Right renal cortex interstitium (tissue), 3 donors: Measurements from ENCODE around the gene CTSH. TPM values are rescaled to one million over a fixed set of nuclear protein-coding genes. Genes with fewer than 3 reads are reported as not detected.
"Not testable (repeated sequence)": the region's sequence is repeated elsewhere in the genome, so short reads cannot be mapped to it uniquely, and the experiment has no call there.

Source experiments
- DNase-seq, 3 donors: peaks; one replicate each; pipeline ENCODE4 v3.0.0-alpha.2; 2013; ENCODE audit warnings: low read depth in 3 of 3, low spot score in 2 of 3
- polyA plus RNA-seq, 3 donors: library from polyadenylated mRNA; unstranded; fragments of 120-200 nt; gene quantifications; one replicate each; pipeline ENCODE4 v1.2.1, GENCODE V29; 2013; ENCODE audit not compliant: insufficient read length in 3 of 3

The CTSH gene
- polyA plus RNA-seq, 3 donors = 175 to 197 (median 194) TPM

DNA sequence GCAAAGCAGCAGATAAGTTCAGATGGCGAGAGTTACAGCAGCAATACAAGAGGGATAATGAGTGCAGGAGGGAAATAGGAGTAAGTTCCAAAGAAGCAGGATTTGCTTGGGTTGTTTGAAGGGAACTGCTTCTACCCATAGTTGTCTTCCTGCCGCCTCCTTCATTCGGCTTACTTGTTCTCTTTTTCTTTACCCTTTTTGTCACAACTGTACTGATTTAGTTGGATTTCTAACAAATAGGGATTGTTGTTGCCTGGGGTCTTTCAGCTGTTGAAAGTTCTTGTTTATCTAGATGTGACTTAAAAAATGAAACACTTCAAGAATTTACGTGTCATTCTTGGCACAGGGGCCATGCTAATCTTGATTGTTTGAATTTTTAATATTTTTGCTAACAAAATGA lies 46.3 kb downstream of the CTSH start:
- no peak for DNase-seq

DNA sequence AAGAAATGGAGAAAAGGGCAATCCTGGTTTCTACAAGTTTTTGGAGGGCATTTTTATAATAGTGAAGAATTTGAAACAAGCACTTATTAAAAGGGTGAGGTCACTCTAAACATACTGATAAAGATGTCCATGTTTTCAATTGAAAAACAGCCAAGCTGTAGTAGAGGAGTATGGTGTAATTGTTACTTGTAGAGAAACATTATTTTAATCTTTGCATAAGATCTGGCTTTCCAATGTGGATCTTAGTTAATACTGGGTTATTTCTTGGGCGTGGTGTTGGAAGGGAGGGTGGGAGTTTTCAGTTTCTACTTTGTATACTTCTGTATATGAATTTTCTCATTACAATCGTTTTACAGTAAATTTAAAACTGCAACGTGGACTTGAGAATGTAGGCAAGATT lies 49.4 kb downstream of the CTSH start:
- no peak for DNase-seq

GRCh38 chr15:78893538-78893937 lies 51.3 kb downstream of the CTSH start:
- DNase-seq = no peak

- no peak for DNase-seq
Observed at GRCh38 chr15:78889000-78889399, 55.8 kb downstream of the CTSH start.

GRCh38 chr15:78881681-78882080 lies 63.2 kb downstream of the CTSH start:
- DNase-seq = no peak

DNA sequence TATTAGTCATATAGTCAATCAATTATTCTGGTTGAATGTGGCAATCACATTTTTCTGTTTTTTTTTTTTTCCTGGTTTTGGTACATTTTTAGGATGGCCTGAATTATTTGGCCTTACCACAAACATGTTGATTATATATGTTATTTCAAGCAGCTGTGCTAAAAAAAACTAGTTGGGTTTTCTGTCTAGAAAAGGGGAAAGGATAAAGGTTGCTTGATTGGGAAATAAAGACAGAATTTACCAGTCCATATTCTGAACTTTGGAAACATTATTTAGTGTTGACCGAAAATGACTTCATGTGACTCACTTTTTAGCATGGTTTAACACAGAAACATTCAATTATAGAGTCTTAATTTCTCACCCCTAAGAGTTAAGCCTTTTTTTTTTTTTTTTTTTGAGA lies 64.0 kb downstream of the CTSH start:
- DNase-seq = no peak

DNA sequence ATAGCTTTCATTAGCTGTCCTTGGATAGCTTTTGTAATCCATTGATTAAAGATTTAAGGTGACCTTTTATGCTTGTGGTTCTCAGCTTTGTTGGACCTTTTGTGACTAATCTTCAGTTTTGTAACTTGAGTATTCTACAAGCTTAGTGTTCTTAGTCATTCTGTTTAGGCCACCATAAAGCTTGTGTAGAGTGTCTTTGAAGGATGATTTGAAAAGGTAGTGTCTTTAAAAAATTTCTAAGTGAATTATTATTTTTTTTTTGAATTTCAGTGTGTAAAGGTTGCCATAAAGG lies 64.7 kb downstream of the CTSH start:
- no peak for DNase-seq

DNA sequence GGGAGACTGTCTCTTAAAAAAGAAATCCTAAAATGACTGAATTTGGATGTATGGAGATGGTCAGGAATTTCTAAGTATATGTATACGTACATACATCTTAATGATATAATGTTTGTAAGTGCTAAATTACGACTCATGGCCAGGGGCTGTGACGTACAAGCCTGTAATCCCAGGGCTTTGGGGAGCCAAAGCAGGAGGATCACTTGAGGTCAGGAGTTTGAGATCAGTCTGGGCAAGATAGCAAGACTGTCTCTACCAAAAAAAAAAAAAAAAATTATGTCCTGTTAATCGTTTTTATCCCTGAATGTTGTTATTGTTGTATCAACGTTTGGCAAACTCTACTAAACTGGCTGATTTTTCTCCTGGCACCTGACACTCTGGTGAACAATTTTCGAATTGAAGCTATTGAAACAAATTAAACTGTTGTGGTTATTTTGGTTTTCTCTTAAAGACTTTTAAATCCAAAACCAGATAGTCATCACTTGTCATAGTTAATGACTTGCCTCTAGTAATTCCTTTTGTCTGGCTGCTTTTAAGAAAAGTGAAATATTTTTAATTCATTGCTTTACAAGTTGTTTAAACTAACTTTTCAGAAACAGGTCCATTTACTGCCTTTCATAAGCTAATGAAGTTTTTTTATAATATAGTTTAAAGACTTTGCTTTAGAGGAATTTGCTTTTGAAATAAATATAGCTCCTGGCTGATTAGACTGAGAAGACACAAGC lies 65.2 kb downstream of the CTSH start:
- no peak for DNase-seq

DNA sequence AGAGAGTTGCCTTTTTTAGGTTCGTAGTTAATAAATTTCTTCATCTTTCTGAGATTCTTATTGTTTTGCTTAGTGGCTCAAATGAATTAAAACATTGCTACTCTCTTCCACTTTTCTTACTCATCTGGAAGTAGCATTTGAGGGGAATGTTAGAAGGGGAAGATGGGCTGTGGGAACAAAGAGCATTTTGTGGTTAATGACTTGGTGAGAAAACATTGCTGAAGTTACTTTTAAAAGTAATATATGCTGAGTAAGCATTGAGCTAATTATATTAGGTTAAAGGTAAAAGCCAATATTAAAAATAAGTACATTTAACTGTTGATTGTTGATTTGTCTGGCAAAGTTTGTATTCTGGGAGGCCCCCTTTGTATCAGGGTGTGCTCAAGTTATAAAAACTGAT lies 66.5 kb downstream of the CTSH start:
- DNase-seq = no peak

GRCh38 chr15:78876954-78877353 lies 67.9 kb downstream of the CTSH start:
- not testable (repeated sequence) for DNase-seq

DNA sequence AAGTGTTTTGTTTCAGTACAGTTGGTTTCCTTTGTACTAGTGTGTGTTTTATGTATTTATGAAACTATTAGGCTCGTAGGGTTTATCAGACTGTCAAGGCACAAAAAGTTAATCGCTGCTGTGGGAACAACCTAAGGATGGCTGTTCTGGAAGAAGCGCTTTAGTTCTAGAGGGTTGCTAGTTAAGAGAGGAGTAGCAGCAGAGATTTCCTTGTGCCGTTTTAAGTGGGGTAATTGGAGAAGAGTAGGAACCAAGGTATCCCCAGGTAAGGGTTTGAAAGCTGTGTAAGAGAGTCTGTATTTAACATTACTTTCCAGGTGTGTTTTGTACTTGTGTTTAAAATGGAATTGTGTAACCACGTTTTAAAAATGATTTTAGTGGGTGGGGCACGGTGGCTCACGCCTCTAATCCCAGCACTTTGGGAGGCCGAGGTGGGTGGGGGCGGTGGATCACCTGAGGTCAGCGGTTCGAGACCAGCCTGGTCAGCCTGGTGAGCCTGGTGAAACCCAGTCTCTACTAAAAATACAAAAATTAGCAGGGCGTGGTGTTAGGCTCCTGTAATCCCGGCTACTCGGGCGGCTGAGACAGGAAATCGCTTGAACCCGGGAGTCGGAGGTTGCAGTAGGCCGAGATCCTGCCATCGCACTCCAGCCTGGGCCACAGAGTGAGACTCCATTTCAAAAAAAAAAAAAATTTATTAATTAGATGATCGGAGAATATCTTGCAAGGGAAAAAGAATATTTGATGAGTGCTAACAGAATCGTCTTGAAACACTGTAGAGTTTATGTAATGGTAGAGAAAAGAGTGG lies 69.5 kb downstream of the CTSH start:
- DNase-seq = no peak

DNA sequence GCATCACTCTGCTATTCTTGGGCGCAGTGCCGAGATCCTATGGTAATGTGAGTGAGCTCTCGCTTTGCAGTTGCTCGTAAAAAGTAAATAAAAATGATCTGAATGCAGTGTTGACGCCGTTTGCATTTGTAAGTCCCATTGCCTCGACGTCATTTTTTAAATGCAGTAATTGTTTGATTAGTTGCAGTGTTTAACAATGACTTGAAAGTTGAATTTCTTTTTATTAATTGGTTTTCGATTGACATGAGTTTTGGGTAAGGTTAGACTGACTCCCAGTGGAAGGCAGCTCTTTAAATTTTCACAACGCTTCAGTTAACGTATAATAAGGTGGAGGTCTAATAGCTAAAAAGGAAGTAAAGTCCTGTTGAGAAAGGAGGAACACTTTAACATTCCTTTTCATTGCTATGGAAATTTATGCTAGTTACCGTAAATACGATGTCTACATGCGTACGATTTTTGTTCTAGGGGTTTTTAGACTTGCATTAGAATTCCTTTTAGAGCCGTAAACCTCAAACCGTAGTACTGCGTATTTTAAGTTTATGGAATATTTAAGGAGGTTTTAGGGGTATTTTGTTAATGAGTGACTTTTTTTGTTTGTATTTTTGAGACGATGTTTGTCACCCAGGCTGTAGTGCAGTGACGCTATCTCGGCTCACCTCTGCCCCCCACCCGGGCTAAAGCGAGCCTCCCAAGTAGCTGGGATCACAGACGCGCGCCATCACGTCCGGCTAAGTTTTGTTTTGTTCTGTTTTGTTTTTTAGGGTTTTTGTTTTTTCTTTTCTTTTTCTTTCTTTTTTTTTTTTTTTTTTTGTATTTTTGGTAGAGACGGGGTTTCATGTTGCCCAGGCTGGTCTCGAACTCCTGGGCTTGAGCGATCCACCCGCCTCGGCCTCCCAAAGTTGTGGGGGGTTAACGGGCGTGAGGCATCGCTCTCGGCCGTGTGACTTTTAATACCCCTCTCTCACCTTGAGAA lies 70.8 kb downstream of the CTSH start:
- DNase-seq = peak in 1 of 3 donors; percentile 67

DNA sequence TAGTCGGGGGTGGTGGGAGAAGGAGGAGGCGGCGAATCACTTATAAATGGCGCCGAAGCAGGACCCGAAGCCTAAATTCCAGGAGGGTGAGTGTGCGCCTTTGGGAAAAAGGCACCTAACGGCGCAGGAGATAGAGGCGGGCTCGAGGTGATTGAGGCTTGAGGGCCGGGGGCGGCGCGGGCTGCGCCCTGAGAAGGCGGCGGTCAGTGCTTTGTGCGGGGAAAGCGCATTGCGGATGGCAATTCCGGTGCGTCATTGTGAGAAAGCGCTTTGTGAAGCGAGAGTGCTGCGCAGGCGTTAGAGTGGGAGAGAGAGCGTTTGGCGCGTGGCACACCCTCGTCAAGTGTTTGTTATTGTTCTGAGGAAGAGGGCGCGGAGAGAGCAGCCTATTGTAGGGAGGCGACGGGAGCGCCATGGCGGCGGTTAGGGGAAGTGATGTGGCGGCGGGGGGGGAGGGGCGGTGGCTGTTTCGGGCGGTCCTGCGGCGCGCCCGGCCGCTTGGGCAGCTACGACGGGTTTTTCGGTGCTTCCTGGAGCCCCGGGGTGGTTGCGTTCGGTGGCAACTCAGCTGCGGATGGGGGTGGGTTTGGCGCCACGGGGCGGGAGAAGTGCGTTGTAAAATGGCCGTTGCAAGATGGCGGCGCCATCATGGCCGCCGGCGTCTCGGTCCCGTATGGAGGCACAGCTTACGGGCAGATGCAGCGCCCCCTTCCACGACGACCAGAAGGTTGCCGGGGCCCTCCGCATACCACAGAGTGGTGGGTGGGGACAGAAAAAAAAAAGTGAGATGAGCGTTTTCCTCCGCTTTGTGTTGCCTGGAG lies 71.7 kb downstream of the CTSH start:
- peak; percentile 76 to 82 (median 78) for DNase-seq

GRCh38 chr15:78872155-78872971 lies 72.5 kb downstream of the CTSH start, which contains the start of gene MORF4L1:
Gene MORF4L1 (plus strand): TSS chr15:78872890. CDS start chr15:78873018, 128 bp downstream.
- DNase-seq = peak; percentile 83 to 92 (median 92)

GRCh38 chr15:78871483-78872127 lies 73.2 kb downstream of the CTSH start:
- not testable (repeated sequence) for DNase-seq
